ENCODE measurements around the gene ERCC3.

GRCh38 chr2:127216593-127216992, 77.4 kb downstream of the ERCC3 start:
- TF ChIP-seq CTCF (conservative IDR thresholded peaks at IDR 0.05) = no peak
- TF ChIP-seq ZFX (IDR thresholded peaks at IDR 0.05) = no peak
